22Rv1 (cell line): ENCODE measurements around the gene BCOR.
A peak's percentile ranks its signal among the peaks of the same experiment; 100 is the strongest.

Source experiments
- H3K27ac ChIP-seq: fragments of 450-650 bp; 2 replicates; pipeline ENCODE4 v1.5.1; 2017
- CTCF ChIP-seq: fragments of 450-650 bp; IDR thresholded peaks from 2 replicates; pipeline ENCODE4 v1.5.1; 2017; ENCODE audit warnings: mild to moderate bottlenecking
- ZFX ChIP-seq: fragments of 450-650 bp; IDR thresholded peaks from 2 replicates; pipeline ENCODE4 v1.6.1; 2017; ENCODE audit warnings: antibody characterized with exemption, borderline replicate concordance

BCOR gene

GRCh38 chrX:40062525-40063155, 35.1 kb downstream of the BCOR start:
- no peak overlapping the region for H3K27ac ChIP-seq
- TF ChIP-seq CTCF, result no peak
- TF ChIP-seq ZFX, result no peak

GRCh38 chrX:40061871-40062524, 35.8 kb downstream of the BCOR start:
- no peak overlapping the region for H3K27ac ChIP-seq
- no peak for TF ChIP-seq ZFX
- TF ChIP-seq CTCF, result no peak

GRCh38 chrX:40061005-40061404, 36.8 kb downstream of the BCOR start:
- TF ChIP-seq ZFX (no peak), CTCF (no peak)
- peak overlapping the region; percentile 15; the same call in 1 of the 2 replicates for H3K27ac ChIP-seq

GRCh38 chrX:40060356-40060845, 37.4 kb downstream of the BCOR start:
- TF ChIP-seq ZFX (no peak), CTCF (no peak)
- peak overlapping the region; percentile 15; the same call in 1 of the 2 replicates for H3K27ac ChIP-seq

GRCh38 chrX:40058719-40059118, 39.0 kb downstream of the BCOR start:
- no peak overlapping the region for H3K27ac ChIP-seq
- TF ChIP-seq CTCF, result no peak
- TF ChIP-seq ZFX, result no peak

- TF ChIP-seq CTCF, result 0 out of 2 replicates have a peak, but pooled peaks have one; percentile 10
- no peak for TF ChIP-seq ZFX
- H3K27ac ChIP-seq, result no peak overlapping the region
Observed at GRCh38 chrX:40057405-40057804, 40.4 kb downstream of the BCOR start.

GRCh38 chrX:40056420-40056819, 41.3 kb downstream of the BCOR start:
- no peak overlapping the region for H3K27ac ChIP-seq
- TF ChIP-seq CTCF, result no peak
- TF ChIP-seq ZFX, result no peak
